Choroid plexus epithelial cell (primary cell): Measurements from ENCODE around the gene EEPD1.
A peak's percentile ranks its signal among the peaks of the same experiment; 100 is the strongest.

Experiments
- DNase-seq: peaks from one replicate; pipeline ENCODE4 v3.0.0-alpha.2; 2010; ENCODE audit warnings: low read depth
- H3K4me3 ChIP-seq: 2 replicates; pipeline ENCODE4 v1.5.1; 2011; ENCODE audit warnings: low read depth, mild to moderate bottlenecking, control low read depth, low read length, moderate library complexity
- TF ChIP-seq, protein P1 (sequence below): conservative IDR thresholded peaks from 2 replicates; pipeline ENCODE4 v1.5.1; 2011; ENCODE audit warnings: low read depth, mild to moderate bottlenecking, control low read depth, inconsistent platforms, low read length, moderate library complexity

EEPD1 gene

DNA sequence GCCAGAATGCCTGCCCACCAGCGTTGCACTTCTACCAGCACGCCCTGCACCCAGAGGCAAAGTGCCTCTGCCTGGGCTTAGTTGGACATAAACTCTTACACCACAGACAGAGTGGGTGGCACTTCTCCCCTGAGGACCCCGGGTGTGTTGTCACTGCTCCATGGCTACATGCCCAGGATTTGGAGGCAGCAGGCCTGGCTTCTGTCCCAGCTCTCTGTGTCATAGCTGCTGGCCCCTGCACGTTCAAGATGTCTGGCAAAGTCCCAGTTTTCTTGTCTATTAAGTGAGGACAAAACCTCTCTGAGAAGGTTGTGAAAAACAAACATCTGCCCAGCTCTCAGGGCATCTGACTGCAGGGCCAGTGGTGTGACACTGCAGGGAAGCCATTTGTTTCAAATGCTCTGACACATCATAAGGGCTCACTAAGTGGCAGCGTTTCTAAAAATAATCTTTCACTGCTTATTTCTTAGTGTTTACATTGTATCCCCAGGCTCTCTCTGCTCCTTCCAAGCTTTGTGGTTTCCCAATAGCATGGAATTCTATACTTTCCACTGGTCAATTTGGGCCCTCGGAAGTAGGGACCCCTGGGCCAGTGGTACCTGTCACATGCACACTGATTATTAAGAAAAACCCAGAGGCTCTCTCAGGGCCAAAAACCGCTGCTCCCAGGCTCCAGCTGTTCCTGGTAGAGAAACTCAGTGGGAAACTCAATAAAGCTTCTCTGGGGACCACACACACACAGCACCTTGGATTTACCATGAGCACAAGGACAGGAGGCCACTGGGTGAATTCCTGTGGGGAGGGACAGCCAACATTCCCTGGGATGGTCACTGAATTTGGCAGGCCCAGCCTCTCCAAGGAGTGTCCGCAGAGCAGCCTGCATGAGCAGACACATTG lies 150.4 kb downstream of the EEPD1 start:
- DNase-seq = peak; percentile 80
- TF ChIP-seq, protein P1, sequence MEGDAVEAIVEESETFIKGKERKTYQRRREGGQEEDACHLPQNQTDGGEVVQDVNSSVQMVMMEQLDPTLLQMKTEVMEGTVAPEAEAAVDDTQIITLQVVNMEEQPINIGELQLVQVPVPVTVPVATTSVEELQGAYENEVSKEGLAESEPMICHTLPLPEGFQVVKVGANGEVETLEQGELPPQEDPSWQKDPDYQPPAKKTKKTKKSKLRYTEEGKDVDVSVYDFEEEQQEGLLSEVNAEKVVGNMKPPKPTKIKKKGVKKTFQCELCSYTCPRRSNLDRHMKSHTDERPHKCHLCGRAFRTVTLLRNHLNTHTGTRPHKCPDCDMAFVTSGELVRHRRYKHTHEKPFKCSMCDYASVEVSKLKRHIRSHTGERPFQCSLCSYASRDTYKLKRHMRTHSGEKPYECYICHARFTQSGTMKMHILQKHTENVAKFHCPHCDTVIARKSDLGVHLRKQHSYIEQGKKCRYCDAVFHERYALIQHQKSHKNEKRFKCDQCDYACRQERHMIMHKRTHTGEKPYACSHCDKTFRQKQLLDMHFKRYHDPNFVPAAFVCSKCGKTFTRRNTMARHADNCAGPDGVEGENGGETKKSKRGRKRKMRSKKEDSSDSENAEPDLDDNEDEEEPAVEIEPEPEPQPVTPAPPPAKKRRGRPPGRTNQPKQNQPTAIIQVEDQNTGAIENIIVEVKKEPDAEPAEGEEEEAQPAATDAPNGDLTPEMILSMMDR = no peak
- no peak overlapping the region for H3K4me3 ChIP-seq

DNA sequence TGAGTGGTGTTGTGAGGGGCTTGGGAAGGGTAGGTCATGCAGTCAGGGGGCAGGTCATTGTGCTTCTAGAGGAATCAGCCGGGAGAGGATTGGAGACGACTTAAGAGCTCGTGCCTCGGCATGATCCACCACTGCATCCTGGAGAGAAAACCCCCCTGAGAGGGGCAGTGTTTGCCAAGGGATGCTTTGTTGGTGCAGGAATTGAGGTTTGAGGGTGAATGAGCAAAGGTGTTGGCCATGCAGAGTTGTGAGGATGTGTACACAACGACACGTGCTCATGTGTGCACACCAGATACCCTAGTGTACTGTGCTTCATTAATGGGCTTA lies 151.0 kb downstream of the EEPD1 start:
- TF ChIP-seq, protein P1 = peak; percentile 17
- no peak overlapping the region for H3K4me3 ChIP-seq
- no peak for DNase-seq

DNA sequence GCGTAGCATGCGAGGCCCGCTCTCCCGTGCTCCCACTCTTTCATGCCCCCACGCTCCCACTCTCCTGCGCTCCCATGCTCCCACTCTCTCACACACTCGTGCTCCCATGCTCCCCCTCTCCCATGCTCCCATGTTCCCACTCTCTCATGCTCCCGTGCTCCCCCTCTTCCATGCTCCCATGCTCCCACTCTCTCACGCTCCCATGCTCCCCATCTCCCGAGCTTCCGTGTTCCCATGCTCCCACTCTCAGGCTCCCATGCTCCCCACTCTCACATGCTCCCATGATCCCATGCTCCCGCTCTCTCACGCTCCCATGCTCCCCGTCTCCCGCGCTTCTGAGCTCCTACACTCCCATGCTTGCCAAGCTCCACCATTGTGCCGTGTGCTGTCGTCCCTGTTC lies 152.2 kb downstream of the EEPD1 start:
- no peak overlapping the region for H3K4me3 ChIP-seq
- no peak for DNase-seq
- TF ChIP-seq, protein P1 = no peak

DNA sequence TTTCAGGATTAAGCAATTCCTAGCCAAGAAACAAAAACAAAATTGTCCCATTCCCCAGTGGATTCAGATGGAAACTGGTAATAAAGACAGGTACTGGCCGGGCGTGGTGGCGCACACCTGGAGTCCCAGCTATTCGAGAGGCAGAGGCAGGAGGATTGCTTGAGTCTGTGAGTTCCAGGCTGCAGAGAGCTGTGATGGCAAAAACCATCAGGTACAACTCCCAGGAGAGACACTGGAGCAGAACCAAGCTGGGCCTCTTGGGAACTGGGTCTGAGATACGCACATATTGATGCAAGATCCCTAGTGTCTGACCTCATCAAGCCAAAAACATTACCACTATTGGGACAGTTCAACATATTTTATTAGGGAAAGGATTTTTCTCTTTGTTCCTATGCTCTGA lies 152.6 kb downstream of the EEPD1 start:
- TF ChIP-seq, protein P1 = no peak
- H3K4me3 ChIP-seq = no peak overlapping the region
- DNase-seq = no peak

DNA sequence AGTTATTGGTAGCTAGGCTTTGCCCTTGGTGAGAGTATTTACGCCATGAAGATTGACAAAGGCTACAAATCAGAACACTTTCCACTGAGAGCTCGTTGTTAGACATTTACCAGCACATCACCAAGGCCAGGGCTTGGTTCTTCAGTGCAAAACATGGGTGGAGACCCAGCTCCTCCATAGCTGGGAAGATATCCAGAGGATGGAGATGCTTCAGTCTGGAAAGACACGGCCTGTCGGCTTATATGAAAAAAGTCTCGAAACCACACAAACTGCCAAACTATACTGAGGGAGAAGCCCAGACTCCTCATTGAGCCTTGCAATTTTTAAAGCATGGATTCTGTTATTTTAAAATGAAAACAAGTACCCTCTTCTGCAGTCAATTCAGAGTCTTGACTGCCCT lies 153.2 kb downstream of the EEPD1 start:
- TF ChIP-seq, protein P1 = no peak
- H3K4me3 ChIP-seq = no peak overlapping the region
- DNase-seq = no peak

DNA sequence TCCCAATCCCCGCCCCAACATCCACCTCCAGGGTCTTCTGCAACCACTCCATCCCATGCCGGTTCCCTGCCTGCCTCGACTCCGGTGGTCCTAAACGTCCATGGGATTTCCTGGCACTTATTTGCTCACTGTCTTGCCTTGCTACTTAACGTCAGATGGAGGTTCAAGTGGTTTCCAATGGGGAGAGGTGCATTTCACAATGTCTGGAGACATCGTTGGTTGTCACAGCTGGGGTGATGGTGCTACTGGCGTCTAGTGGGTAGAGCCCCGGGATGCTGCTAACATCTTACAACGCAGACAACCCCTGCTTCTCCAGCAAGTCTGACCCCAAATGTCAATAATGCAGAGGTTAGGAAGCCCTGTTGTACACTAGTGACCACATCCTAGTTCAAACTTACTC lies 153.7 kb downstream of the EEPD1 start:
- TF ChIP-seq, protein P1 = no peak
- H3K4me3 ChIP-seq = no peak overlapping the region

DNA sequence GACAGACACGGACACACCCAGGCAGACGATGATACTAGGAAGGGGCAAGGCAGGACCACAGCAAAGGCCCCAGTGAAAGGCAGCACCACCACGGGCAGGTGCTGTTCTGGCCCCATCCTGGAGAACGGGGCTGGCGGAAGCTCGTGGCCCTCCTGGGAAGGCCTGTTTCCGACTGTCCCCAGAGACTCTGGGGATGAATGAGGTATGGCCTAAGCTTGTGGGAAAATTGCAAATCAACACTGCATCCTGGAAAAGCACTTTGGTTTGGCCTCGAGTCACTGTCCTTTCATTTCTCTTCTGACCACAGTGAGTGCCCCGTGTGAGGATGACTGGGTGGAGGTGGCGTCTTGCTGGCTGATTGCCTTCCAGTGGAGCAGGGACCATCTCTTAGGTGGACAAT lies 155.0 kb downstream of the EEPD1 start:
- no peak for DNase-seq
- no peak overlapping the region for H3K4me3 ChIP-seq
- TF ChIP-seq, protein P1 = no peak

More for the DNA sequence above, 153.7 kb downstream of the EEPD1 start:
- DNase-seq = no peak
